MCF 10A (cell line): ENCODE results near the gene CFAP299. TPM values are rescaled to one million over a fixed set of nuclear protein-coding genes. Genes with fewer than 3 reads are reported as not detected.

Experiments
- BruUV-seq: library from RNA; stranded (reverse); fragments of 400-500 nt; replicated peaks from 2 replicates; lab custom pipeline; 2021; lab: Mats Ljungman, UMichigan
- CTCF ChIA-PET: fragments of 300-600 bp; sonication (Branson Sonifier 250); formaldehyde crosslinking; extraction: SDS; loops from one replicate; lab custom pipeline; 2021; ENCODE audit warnings: antibody characterized with exemption, inconsistent platforms; lab: Yijun Ruan, JAX
- POLR2A ChIA-PET: fragments of 300-600, 350-650 bp; sonication (Branson Sonifier 250); formaldehyde crosslinking; extraction: SDS; loops from one replicate; lab custom pipeline; 2020; ENCODE audit warnings: antibody characterized with exemption, inconsistent platforms; lab: Yijun Ruan, JAX
- DNase-seq: peaks from one replicate; pipeline ENCODE4 v3.0.0-alpha.2; 2018; ENCODE audit not compliant: unreplicated experiment
- H3K27ac Mint-ChIP-seq: one replicate; pipeline ENCODE4 v1.8.0; 2022; ENCODE audit warnings: mild to moderate bottlenecking, low read depth, mixed read lengths; ENCODE audit not compliant: unreplicated experiment
- H3K27me3 Mint-ChIP-seq: one replicate; pipeline ENCODE4 v1.8.0; 2022; ENCODE audit warnings: mixed read lengths; ENCODE audit not compliant: insufficient read depth, unreplicated experiment
- H3K36me3 Mint-ChIP-seq: one replicate; pipeline ENCODE4 v1.8.0; 2022; ENCODE audit warnings: mild to moderate bottlenecking, moderate library complexity, mixed read lengths; ENCODE audit not compliant: insufficient read depth, unreplicated experiment
- H3K4me1 Mint-ChIP-seq: one replicate; pipeline ENCODE4 v1.8.0; 2022; ENCODE audit warnings: mixed read lengths; ENCODE audit not compliant: insufficient read depth, unreplicated experiment
- H3K4me3 Mint-ChIP-seq: one replicate; pipeline ENCODE4 v1.8.0; 2022; ENCODE audit warnings: mild to moderate bottlenecking, moderate library complexity, mixed read lengths; ENCODE audit not compliant: unreplicated experiment
- H3K9me3 Mint-ChIP-seq: one replicate; pipeline ENCODE4 v1.8.0; 2022; ENCODE audit warnings: mixed read lengths; ENCODE audit not compliant: unreplicated experiment
- CTCF ChIP-seq: fragments of 200-600 bp; IDR thresholded peaks from one replicate; pipeline ENCODE4 v1.8.0; 2022; ENCODE audit warnings: antibody characterized with exemption, mild to moderate bottlenecking; ENCODE audit not compliant: unreplicated experiment
- intact Hi-C: fragments of 100-400 bp; cut with micrococcal nuclease; formaldehyde crosslinking; loops from 2 replicates; pipeline ENCODE4 v1.14.1; 2022
- total RNA-seq: library from RNA; stranded (reverse); gene quantifications from 2 replicates; pipeline ENCODE4 v1.2.3, GENCODE V29; 2022

Gene CFAP299
- total RNA-seq, 1 experiment from 2014 or later = 0.33 TPM

GRCh38 chr4:80803337-80803736 lies 467.8 kb downstream of the CFAP299 start:
- POLR2A ChIA-PET = no interaction called here
- no peak for TF ChIP-seq CTCF
- no TSS peak for BruUV-seq
- Mint-ChIP-seq H3K36me3 (no peaks in the 10 kb centered on the region), H3K4me1 (peaks cover 6% of the 10 kb centered on the region), H3K27me3 (no peaks in the 10 kb centered on the region), H3K27ac (no peak overlapping the region), H3K9me3 (no peaks in the 10 kb centered on the region), H3K4me3 (no peak overlapping the region)
- intact Hi-C loops = no loop called here
- DNase-seq = no peak
- CTCF ChIA-PET = interaction anchor here (0.6 kb wide), 2 partner anchors 15 to 49 kb away, joined by 3 read pairs; no protein-coding TSS in a partner anchor

- Mint-ChIP-seq H3K27me3 (no peaks in the 10 kb centered on the region), H3K4me1 (peaks cover 6% of the 10 kb centered on the region), H3K27ac (peak overlapping the region; percentile 74), H3K4me3 (no peak overlapping the region), H3K36me3 (no peaks in the 10 kb centered on the region), H3K9me3 (no peaks in the 10 kb centered on the region)
- no peak for TF ChIP-seq CTCF
- POLR2A ChIA-PET = interaction anchor here (0.5 to 2.2 kb wide), 4 partner anchors 9 to 237 kb away, joined by 3 to 5 read pairs (median 4); no protein-coding TSS in a partner anchor
- CTCF ChIA-PET = interaction anchor here (1.1 kb wide), 1 partner anchor 246 kb away, joined by 4 read pairs; no protein-coding TSS in a partner anchor
- no TSS peak for BruUV-seq
- intact Hi-C loops = no loop called here
- peak; percentile 15 for DNase-seq
Measured at GRCh38 chr4:80806472-80806871, 470.9 kb downstream of the CFAP299 start.

- CTCF ChIA-PET = interaction anchor here (0.6 to 0.7 kb wide), 2 partner anchors 23 to 166 kb away, joined by 3 to 4 read pairs; no protein-coding TSS in a partner anchor
- TF ChIP-seq CTCF = no peak
- H3K4me1 Mint-ChIP-seq = peaks cover 6% of the 10 kb centered on the region
- H3K4me3 Mint-ChIP-seq = no peak overlapping the region
- no peak for DNase-seq
- H3K9me3 Mint-ChIP-seq = no peaks in the 10 kb centered on the region
- no peaks in the 10 kb centered on the region for H3K27me3 Mint-ChIP-seq
- no TSS peak for BruUV-seq
- no peak overlapping the region for H3K27ac Mint-ChIP-seq
- H3K36me3 Mint-ChIP-seq = no peaks in the 10 kb centered on the region
- POLR2A ChIA-PET = interaction anchor here (0.6 kb wide), 1 partner anchor 414 kb away, joined by 3 read pairs; no protein-coding TSS in a partner anchor
- intact Hi-C loops = no loop called here
Measured at GRCh38 chr4:80809039-80809729, 473.7 kb downstream of the CFAP299 start.

GRCh38 chr4:80811406-80811805 lies 475.9 kb downstream of the CFAP299 start:
- intact Hi-C loops = no loop called here
- no TSS peak for BruUV-seq
- TF ChIP-seq CTCF = no peak
- CTCF ChIA-PET = interaction anchor here (0.6 to 1.7 kb wide), 2 partner anchors 228 to 658 kb away, joined by 4 read pairs; no protein-coding TSS in a partner anchor
- Mint-ChIP-seq H3K27me3 (no peaks in the 10 kb centered on the region), H3K4me1 (peaks cover 3% of the 10 kb centered on the region), H3K9me3 (no peaks in the 10 kb centered on the region), H3K36me3 (no peaks in the 10 kb centered on the region), H3K4me3 (no peak overlapping the region), H3K27ac (no peak overlapping the region)
- POLR2A ChIA-PET = interaction anchor here (1.0 kb wide), 1 partner anchor 8 kb away, joined by 3 read pairs; no protein-coding TSS in a partner anchor
- DNase-seq = no peak
